Stimulated activated CD8-positive, alpha-beta memory T cell treated with anti-CD3 and anti-CD28 coated beads, Interleukin-15, amount 100 ng/mL, for 1 hour (primary cell): Measurements from ENCODE around the gene ZC3H18.

Experiments
- DNase-seq: peaks from one replicate; pipeline ENCODE4 v3.0.0-alpha.2; 2020; ENCODE audit warnings: low read depth

ZC3H18 gene

GRCh38 chr16:88533381-88533917 lies 36.8 kb upstream of the ZC3H18 start:
- DNase-seq: no peak

GRCh38 chr16:88533932-88534637 lies 36.1 kb upstream of the ZC3H18 start:
- peak; percentile 45 for DNase-seq

- no peak for DNase-seq
These were observed 35.5 kb upstream of the ZC3H18 start for GRCh38 chr16:88534638-88535190.

- no peak for DNase-seq
These were observed 34.9 kb upstream of the ZC3H18 start for GRCh38 chr16:88535191-88535856.

- DNase-seq: no peak
These were observed 34.4 kb upstream of the ZC3H18 start for GRCh38 chr16:88535857-88536222.

- no peak for DNase-seq
These were observed 33.7 kb upstream of the ZC3H18 start for GRCh38 chr16:88536510-88536909.

GRCh38 chr16:88536971-88537751 lies 33.0 kb upstream of the ZC3H18 start:
- no peak for DNase-seq

GRCh38 chr16:88537859-88538258 lies 32.3 kb upstream of the ZC3H18 start:
- no peak for DNase-seq

GRCh38 chr16:88538366-88539060 lies 31.7 kb upstream of the ZC3H18 start:
- no peak for DNase-seq

- no peak for DNase-seq
These were observed 30.9 kb upstream of the ZC3H18 start for GRCh38 chr16:88539261-88539651.

GRCh38 chr16:88539652-88540345 lies 30.4 kb upstream of the ZC3H18 start:
- DNase-seq: no peak

- no peak for DNase-seq
These were observed 29.7 kb upstream of the ZC3H18 start for GRCh38 chr16:88540346-88540977.

- DNase-seq: no peak
These were observed 28.2 kb upstream of the ZC3H18 start for GRCh38 chr16:88541831-88542616.

GRCh38 chr16:88543230-88543813 lies 26.9 kb upstream of the ZC3H18 start:
- DNase-seq: no peak

- no peak for DNase-seq
These were observed 24.4 kb upstream of the ZC3H18 start for GRCh38 chr16:88545781-88546180.

GRCh38 chr16:88548131-88548874 lies 21.9 kb upstream of the ZC3H18 start:
- DNase-seq: no peak

- DNase-seq: no peak
These were observed 21.2 kb upstream of the ZC3H18 start for GRCh38 chr16:88548985-88549384.

- no peak for DNase-seq
These were observed 20.4 kb upstream of the ZC3H18 start for GRCh38 chr16:88549671-88550245.
